Mammary microvascular endothelial cell (primary cell): ENCODE measurements around the gene IL18R1. TPM values are rescaled to one million over a fixed set of nuclear protein-coding genes. Genes with fewer than 3 reads are reported as not detected.

Source experiments
- total RNA-seq: library from RNA; depleted of rRNA; stranded (reverse); fragments of >200 nt; gene quantifications from 2 replicates; pipeline ENCODE4 v1.2.3, GENCODE V29; 2015

Gene IL18R1, protein sequence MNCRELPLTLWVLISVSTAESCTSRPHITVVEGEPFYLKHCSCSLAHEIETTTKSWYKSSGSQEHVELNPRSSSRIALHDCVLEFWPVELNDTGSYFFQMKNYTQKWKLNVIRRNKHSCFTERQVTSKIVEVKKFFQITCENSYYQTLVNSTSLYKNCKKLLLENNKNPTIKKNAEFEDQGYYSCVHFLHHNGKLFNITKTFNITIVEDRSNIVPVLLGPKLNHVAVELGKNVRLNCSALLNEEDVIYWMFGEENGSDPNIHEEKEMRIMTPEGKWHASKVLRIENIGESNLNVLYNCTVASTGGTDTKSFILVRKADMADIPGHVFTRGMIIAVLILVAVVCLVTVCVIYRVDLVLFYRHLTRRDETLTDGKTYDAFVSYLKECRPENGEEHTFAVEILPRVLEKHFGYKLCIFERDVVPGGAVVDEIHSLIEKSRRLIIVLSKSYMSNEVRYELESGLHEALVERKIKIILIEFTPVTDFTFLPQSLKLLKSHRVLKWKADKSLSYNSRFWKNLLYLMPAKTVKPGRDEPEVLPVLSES
- total RNA-seq, result 1.00 and 1.3 TPM in 2 replicates

DNA sequence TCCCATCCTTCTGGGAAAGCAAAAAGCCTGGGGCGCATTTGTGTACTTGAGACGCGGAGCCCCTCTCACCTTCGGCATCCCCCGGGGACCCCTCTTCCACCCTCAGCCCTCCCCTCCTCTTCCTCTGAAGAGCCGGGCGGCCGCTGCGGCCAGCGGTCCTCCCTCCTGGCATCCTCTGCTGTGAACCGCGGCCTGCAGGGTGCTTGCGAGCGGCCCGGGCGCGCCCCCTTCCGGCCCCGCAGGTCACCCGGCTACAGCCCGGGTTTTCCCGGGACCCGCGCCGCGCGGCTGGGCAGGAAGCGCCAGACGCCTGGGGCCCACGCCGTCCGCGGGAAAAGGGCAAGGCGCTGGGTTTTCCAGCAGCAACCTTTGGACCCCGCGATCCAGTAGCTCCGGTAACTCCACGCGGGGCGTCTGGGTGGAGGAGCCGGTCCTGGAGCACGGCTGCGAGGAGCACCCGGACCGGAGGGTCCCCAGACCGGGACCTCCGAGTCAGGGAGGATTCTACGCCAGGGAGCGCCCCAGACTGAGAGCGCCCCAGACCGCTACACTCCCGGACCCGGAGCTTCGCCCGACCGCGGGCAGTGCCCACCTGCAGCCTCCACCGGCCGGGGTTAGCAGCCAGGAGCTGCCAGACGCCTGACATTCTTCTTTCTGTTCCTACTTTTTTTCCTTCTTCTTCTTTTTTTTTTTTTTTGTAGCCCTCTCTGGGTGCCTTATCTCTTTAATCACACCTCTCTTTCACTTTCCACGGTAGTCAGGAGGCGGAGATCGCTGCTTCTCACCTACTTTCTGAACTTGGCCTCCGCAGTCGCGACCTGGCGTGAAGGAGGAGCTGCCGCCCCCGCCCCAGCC, at the start of gene IL18R1:
IL18R1 (plus strand) TSS at position 271 of the 855 bp plus-strand sequence. CDS start 6,865 bp downstream, outside the sequence.

DNA sequence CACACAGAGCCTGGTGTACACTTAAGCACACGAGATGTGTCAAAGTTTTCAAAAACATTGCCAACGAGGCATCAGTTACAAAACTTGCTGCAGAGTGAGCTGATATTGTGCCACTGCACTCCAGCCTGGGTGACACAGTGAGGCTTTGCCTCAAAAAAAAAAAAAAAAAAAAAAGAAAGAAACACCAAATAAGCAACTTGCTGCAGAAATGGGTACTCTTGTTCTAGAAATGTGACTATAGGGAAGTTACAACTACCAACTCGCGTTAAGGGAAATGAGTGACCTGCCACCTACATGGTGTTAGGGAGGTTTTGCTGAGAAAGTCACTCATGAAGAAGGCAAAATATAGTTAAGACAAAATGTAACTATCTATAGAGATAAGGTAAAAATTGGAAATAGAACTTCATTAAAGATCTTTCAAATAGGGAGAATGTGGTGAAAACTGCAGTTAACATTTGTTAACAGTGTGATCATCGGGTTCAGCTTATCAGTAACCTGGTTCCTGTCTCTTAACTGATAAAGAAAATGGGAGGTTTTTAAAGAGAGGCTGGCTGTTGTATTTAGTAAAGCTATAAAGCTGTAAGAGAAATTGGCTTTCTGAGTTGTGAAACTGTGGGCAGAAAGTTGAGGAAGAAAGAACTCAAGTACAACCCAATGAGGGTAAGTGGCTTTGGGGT, 44.5 kb upstream of the IL18R1 start, which contains the start of gene IL1RL1:
IL1RL1 (plus strand) TSS at position 600 of the 677 bp plus-strand sequence. CDS start 26,702 bp downstream, outside the sequence.

DNA sequence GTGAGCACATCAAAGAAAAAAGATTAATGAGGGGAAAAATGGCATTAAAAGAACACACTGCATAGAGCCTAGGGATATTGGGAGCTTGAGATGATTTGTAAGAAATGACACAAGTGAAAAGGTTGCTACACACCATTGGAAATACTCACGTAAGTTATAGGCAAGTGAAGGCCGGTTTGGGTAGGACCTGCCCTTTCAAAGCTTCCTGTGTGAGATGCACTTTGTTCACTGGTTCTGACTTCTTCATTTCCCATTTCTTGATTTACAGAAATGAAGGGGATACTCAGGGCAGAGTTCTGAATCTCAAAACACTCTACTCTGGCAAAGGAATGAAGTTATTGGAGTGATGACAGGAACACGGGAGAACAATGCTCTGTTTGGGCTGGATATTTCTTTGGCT, 67.3 kb downstream of the IL18R1 start, which contains the start of gene IL18RAP:
IL18RAP (plus strand) TSS at position 251 of the 400 bp plus-strand sequence; CDS start at position 369, 118 bp downstream.

Other genes starting within 250 kb of the IL18R1 start
- 8.6 and 8.9 TPM in 2 replicates for gene IL1R1, start 213.1 kb upstream of the IL18R1 start, total RNA-seq
- not detected in 2 replicates for gene IL1RL2, start 168.8 kb upstream of the IL18R1 start, total RNA-seq
- 21.5 and 21.9 TPM in 2 replicates for gene IL1RL1, start 44.2 kb upstream of the IL18R1 start, total RNA-seq
- not detected in 2 replicates for gene IL18RAP, start 67.4 kb downstream of the IL18R1 start, total RNA-seq
- not detected in 2 replicates for gene SLC9A4, start 117.4 kb downstream of the IL18R1 start, total RNA-seq